GM21786 (cell line): Measurements from ENCODE around the gene CDC5L.

ENCODE experiments used
- ATAC-seq: cut with Tn5 transposase; IDR thresholded peaks from one replicate; pipeline ENCODE4 v1.9.1; 2021; ENCODE audit not compliant: unreplicated experiment

The CDC5L gene

GRCh38 chr6:44373051-44373450 is 14.5 kb upstream of the CDC5L start:
- no peak for ATAC-seq

- ATAC-seq, result no peak
Observed at GRCh38 chr6:44373787-44374186, 13.7 kb upstream of the CDC5L start.

- no peak for ATAC-seq
Observed at GRCh38 chr6:44375071-44375470, 12.4 kb upstream of the CDC5L start.

- no peak for ATAC-seq
Observed at GRCh38 chr6:44377484-44377883, 10.0 kb upstream of the CDC5L start.

- no peak for ATAC-seq
Observed at GRCh38 chr6:44377971-44378370, 9.5 kb upstream of the CDC5L start.

- ATAC-seq, result no peak
Observed at GRCh38 chr6:44381739-44382138, 5.8 kb upstream of the CDC5L start.

GRCh38 chr6:44386364-44386928 is 1.1 kb upstream of the CDC5L start:
- no peak for ATAC-seq

GRCh38 chr6:44386929-44387345 is 569 bp upstream of the CDC5L start:
- ATAC-seq, result no peak

GRCh38 chr6:44388135-44388487 is 605 bp downstream of the CDC5L start:
- no peak for ATAC-seq

GRCh38 chr6:44388887-44389286 is 1.4 kb downstream of the CDC5L start:
- no peak for ATAC-seq

GRCh38 chr6:44390158-44390683 is 2.7 kb downstream of the CDC5L start:
- ATAC-seq, result no peak

GRCh38 chr6:44395501-44395900 is 8.0 kb downstream of the CDC5L start:
- ATAC-seq, result no peak

GRCh38 chr6:44396968-44397367 is 9.5 kb downstream of the CDC5L start:
- ATAC-seq, result no peak

GRCh38 chr6:44397424-44398164 is 10.1 kb downstream of the CDC5L start:
- ATAC-seq, result no peak

- no peak for ATAC-seq
Observed at GRCh38 chr6:44399991-44400390, 12.5 kb downstream of the CDC5L start.

GRCh38 chr6:44400572-44400971 is 13.1 kb downstream of the CDC5L start:
- no peak for ATAC-seq

GRCh38 chr6:44401138-44401537 is 13.6 kb downstream of the CDC5L start:
- no peak for ATAC-seq

- ATAC-seq, result no peak
Observed at GRCh38 chr6:44404022-44404714, 16.7 kb downstream of the CDC5L start.

- no peak for ATAC-seq
Observed at GRCh38 chr6:44404715-44405099, 17.2 kb downstream of the CDC5L start.

GRCh38 chr6:44407951-44408670 is 20.6 kb downstream of the CDC5L start:
- no peak for ATAC-seq

GRCh38 chr6:44409207-44409794 is 21.8 kb downstream of the CDC5L start:
- no peak for ATAC-seq
